ENCODE data around the gene ARHGEF11.

DNA sequence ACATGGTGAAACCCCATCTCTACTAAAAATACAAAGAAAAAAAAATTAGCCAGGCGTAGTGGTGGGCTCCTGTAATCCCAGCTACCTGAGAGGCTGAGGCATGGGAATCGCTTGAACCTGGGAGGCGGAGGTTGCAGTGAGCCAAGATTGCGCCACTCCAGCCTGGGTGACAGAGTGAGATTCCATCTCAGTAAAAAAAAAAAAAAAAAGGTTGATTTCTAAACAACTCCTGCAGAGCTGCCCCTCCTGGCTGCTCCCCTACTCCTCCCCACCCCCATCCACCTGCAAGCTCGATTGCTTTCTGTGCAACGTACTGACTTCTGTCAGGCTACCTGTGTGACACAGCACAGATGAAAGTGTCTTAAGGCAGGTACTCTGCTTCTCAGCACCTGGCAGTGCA is 40.8 kb upstream of the ARHGEF11 start:
- TF ChIP-seq, protein P1, sequence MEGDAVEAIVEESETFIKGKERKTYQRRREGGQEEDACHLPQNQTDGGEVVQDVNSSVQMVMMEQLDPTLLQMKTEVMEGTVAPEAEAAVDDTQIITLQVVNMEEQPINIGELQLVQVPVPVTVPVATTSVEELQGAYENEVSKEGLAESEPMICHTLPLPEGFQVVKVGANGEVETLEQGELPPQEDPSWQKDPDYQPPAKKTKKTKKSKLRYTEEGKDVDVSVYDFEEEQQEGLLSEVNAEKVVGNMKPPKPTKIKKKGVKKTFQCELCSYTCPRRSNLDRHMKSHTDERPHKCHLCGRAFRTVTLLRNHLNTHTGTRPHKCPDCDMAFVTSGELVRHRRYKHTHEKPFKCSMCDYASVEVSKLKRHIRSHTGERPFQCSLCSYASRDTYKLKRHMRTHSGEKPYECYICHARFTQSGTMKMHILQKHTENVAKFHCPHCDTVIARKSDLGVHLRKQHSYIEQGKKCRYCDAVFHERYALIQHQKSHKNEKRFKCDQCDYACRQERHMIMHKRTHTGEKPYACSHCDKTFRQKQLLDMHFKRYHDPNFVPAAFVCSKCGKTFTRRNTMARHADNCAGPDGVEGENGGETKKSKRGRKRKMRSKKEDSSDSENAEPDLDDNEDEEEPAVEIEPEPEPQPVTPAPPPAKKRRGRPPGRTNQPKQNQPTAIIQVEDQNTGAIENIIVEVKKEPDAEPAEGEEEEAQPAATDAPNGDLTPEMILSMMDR (IDR thresholded peaks at IDR 0.05) = no peak
- no peak for TF ChIP-seq EZH2 (IDR thresholded peaks at IDR 0.05; ENCODE audit: borderline replicate concordance, insufficient read depth, low read depth, low read length, poor library complexity, severe bottlenecking)

All from B cell (primary cell).